Fibroblast of lung (primary cell): Measurements from ENCODE around the gene C9orf43. TPM values are rescaled to one million over a fixed set of nuclear protein-coding genes. Genes with fewer than 3 reads are reported as not detected.

Experiments
- DNase-seq, 2 donors: peaks; one replicate each; pipeline versions ENCODE4 v3.0.0 to v3.0.0-alpha.2; 2010; ENCODE audit warnings: low read depth in 2 of 2
- H2AFZ ChIP-seq: 2 replicates; pipeline ENCODE4 v1.5.1; 2012; ENCODE audit warnings: low read length, control low read depth, inconsistent platforms
- H3K27ac ChIP-seq: 2 replicates; pipeline ENCODE4 v1.5.1; 2011; ENCODE audit warnings: low read length, control low read depth; ENCODE audit not compliant: insufficient read depth
- H3K27me3 ChIP-seq: 2 replicates; pipeline ENCODE4 v1.5.1; 2011; ENCODE audit warnings: mild to moderate bottlenecking, low read length; ENCODE audit not compliant: control insufficient read depth, insufficient read depth
- H3K36me3 ChIP-seq: 2 replicates; pipeline ENCODE4 v1.5.1; 2011; ENCODE audit warnings: low read length; ENCODE audit not compliant: control insufficient read depth, insufficient read depth
- H3K4me1 ChIP-seq: 2 replicates; pipeline ENCODE4 v1.5.1; 2011; ENCODE audit warnings: low read length; ENCODE audit not compliant: control insufficient read depth, insufficient read depth; ENCODE audit errors: extremely low read depth
- H3K4me2 ChIP-seq: 2 replicates; pipeline ENCODE4 v1.5.1; 2011; ENCODE audit warnings: low read length, control low read depth; ENCODE audit not compliant: insufficient read depth; ENCODE audit errors: extremely low read depth
- H3K4me3 ChIP-seq, 4 experiments: fragments of 200-600 bp in 1 of 4; sonication (generic) in 1 of 4; replicated peaks in 1 of 4; 2 replicates each; pipeline ENCODE4 v1.5.1; 2011 to 2016; ENCODE audit warnings: low read length in 4 of 4, low read depth in 3 of 4, mild to moderate bottlenecking in 3 of 4, control low read depth in 2 of 4, inconsistent platforms in 1 of 4, mixed read lengths in 1 of 4; ENCODE audit not compliant: insufficient read depth in 1 of 4; ENCODE audit errors: control extremely low read depth in 1 of 4
- H3K79me2 ChIP-seq: 2 replicates; pipeline ENCODE4 v1.5.1; 2012; ENCODE audit warnings: mild to moderate bottlenecking, low read length, inconsistent platforms; ENCODE audit not compliant: control insufficient read depth, insufficient read depth
- H3K9ac ChIP-seq: 2 replicates; pipeline ENCODE4 v1.5.1; 2011; ENCODE audit warnings: mild to moderate bottlenecking, low read length, control low read depth; ENCODE audit not compliant: insufficient read depth
- H3K9me3 ChIP-seq: 2 replicates; pipeline ENCODE4 v1.5.1; 2012; ENCODE audit warnings: low read depth, low read length; ENCODE audit not compliant: control insufficient read depth, insufficient read depth
- H4K20me1 ChIP-seq: 2 replicates; pipeline ENCODE4 v1.5.1; 2011; ENCODE audit warnings: low read length; ENCODE audit not compliant: control insufficient read depth, insufficient read depth; ENCODE audit errors: extremely low read depth
- CTCF ChIP-seq, 2 donors: IDR thresholded peaks in 1 of 2; conservative IDR thresholded peaks in 1 of 2; 1 replicate in 1 of 2; 2 replicates in 1 of 2; pipeline ENCODE4 v1.5.1; 2011 to 2012; ENCODE audit warnings: low read length in 2 of 2, control low read depth in 1 of 2, inconsistent platforms in 1 of 2, low read depth in 1 of 2, mild to moderate bottlenecking in 1 of 2
- EZH2 ChIP-seq: IDR thresholded peaks from 2 replicates; pipeline ENCODE4 v1.5.1; 2012; ENCODE audit warnings: low read length, control low read depth, mild to moderate bottlenecking; ENCODE audit errors: missing control alignments
- polyA plus RNA-seq, 2 donors: library from polyadenylated mRNA; depleted of rRNA in 1 of 2; stranded (reverse) in 1 of 2; unstranded in 1 of 2; fragments of >200 nt; gene quantifications; 2 replicates each; pipeline ENCODE4 v1.2.1, GENCODE V29; 2011 to 2012; ENCODE audit warnings: missing spikeins in 1 of 2
- total RNA-seq: library from RNA; depleted of rRNA; stranded (reverse); fragments of >200 nt; gene quantifications from 2 replicates; pipeline ENCODE4 v1.2.1, GENCODE V29; 2014

Gene C9orf43
- total and polyA plus RNA-seq, 2 donors (not counting 1 experiment from before 2014, with no cell fraction given) = 0.25 to 0.50 TPM

GRCh38 chr9:113471566-113471965 lies 61.0 kb downstream of the C9orf43 start:
- DNase-seq = no peak
- Histone ChIP-seq H3K9ac (no peak overlapping the region), H3K79me2 (no peaks in the 10 kb centered on the region), H3K4me1 (peaks cover 2% of the 10 kb centered on the region), H4K20me1 (no peaks in the 10 kb centered on the region), H3K27ac (no peak overlapping the region), H3K4me2 (no peak overlapping the region), H3K36me3 (no peaks in the 10 kb centered on the region), H3K27me3 (no peaks in the 10 kb centered on the region), H3K4me3 (no peak overlapping the region), H2AFZ (no peak overlapping the region), H3K9me3 (no peaks in the 10 kb centered on the region)
- TF ChIP-seq CTCF (conservative IDR thresholded peaks at IDR 0.05 in 1 of 2, IDR thresholded peaks at IDR 0.05 in 1 of 2; ENCODE audit: low read depth in 1 of 2, low read length in 2 of 2) (no peak), EZH2 (no peak)

GRCh38 chr9:113472199-113472598 lies 61.7 kb downstream of the C9orf43 start:
- H3K4me1 ChIP-seq = peaks cover 2% of the 10 kb centered on the region
- TF ChIP-seq CTCF (conservative IDR thresholded peaks at IDR 0.05 in 1 of 2, IDR thresholded peaks at IDR 0.05 in 1 of 2; ENCODE audit: low read depth in 1 of 2, low read length in 2 of 2) = no peak
- no peak for TF ChIP-seq EZH2
- H3K79me2 ChIP-seq = no peaks in the 10 kb centered on the region
- no peak for DNase-seq
- no peak overlapping the region for H3K9ac ChIP-seq
- no peaks in the 10 kb centered on the region for H3K36me3 ChIP-seq
- no peaks in the 10 kb centered on the region for H3K27me3 ChIP-seq
- H4K20me1 ChIP-seq = no peaks in the 10 kb centered on the region
- H2AFZ ChIP-seq = no peak overlapping the region
- no peak overlapping the region for H3K4me2 ChIP-seq
- no peaks in the 10 kb centered on the region for H3K9me3 ChIP-seq
- H3K27ac ChIP-seq = no peak overlapping the region
- no peak overlapping the region for H3K4me3 ChIP-seq

- no peak overlapping the region for H2AFZ ChIP-seq
- no peaks in the 10 kb centered on the region for H3K9me3 ChIP-seq
- no peak overlapping the region for H3K27ac ChIP-seq
- no peak overlapping the region for H3K4me2 ChIP-seq
- DNase-seq = no peak
- H3K27me3 ChIP-seq = no peaks in the 10 kb centered on the region
- no peaks in the 10 kb centered on the region for H3K4me1 ChIP-seq
- no peaks in the 10 kb centered on the region for H3K36me3 ChIP-seq
- no peaks in the 10 kb centered on the region for H3K79me2 ChIP-seq
- no peak overlapping the region for H3K9ac ChIP-seq
- TF ChIP-seq CTCF (conservative IDR thresholded peaks at IDR 0.05 in 1 of 2, IDR thresholded peaks at IDR 0.05 in 1 of 2; ENCODE audit: low read depth in 1 of 2, low read length in 2 of 2) (no peak), EZH2 (no peak)
- no peaks in the 10 kb centered on the region for H4K20me1 ChIP-seq
- no peak overlapping the region for H3K4me3 ChIP-seq
These were observed 63.9 kb downstream of the C9orf43 start for GRCh38 chr9:113474360-113475028.
